Measurements from ENCODE around the gene SCUBE1.

The SCUBE1 gene

GRCh38 chr22:43376765-43377547 is 33.8 kb upstream of the SCUBE1 start:
- H3K4me2 ChIP-seq (ENCODE audit: low read length), result no peak overlapping the region
- H3K9ac ChIP-seq, result no peak overlapping the region
- H3K4me3 ChIP-seq (ENCODE audit: low read depth, low read length), result no peak overlapping the region
- no peaks in the 10 kb centered on the region for H3K36me3 ChIP-seq (ENCODE audit: control insufficient read depth, insufficient read depth, low read length)
- TF ChIP-seq, protein P1, sequence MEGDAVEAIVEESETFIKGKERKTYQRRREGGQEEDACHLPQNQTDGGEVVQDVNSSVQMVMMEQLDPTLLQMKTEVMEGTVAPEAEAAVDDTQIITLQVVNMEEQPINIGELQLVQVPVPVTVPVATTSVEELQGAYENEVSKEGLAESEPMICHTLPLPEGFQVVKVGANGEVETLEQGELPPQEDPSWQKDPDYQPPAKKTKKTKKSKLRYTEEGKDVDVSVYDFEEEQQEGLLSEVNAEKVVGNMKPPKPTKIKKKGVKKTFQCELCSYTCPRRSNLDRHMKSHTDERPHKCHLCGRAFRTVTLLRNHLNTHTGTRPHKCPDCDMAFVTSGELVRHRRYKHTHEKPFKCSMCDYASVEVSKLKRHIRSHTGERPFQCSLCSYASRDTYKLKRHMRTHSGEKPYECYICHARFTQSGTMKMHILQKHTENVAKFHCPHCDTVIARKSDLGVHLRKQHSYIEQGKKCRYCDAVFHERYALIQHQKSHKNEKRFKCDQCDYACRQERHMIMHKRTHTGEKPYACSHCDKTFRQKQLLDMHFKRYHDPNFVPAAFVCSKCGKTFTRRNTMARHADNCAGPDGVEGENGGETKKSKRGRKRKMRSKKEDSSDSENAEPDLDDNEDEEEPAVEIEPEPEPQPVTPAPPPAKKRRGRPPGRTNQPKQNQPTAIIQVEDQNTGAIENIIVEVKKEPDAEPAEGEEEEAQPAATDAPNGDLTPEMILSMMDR (IDR thresholded peaks at IDR 0.05), result no peak
- peak overlapping the region; percentile 97 for H3K27ac ChIP-seq
- H3K27me3 ChIP-seq (ENCODE audit: control insufficient read depth, insufficient read depth, low read length), result no peaks in the 10 kb centered on the region
- H3K9me3 ChIP-seq (ENCODE audit: control insufficient read depth, low read length), result no peaks in the 10 kb centered on the region
- H3K4me1 ChIP-seq, result peaks cover 13% of the 10 kb centered on the region
- peak overlapping the region; percentile 64 for H2AFZ ChIP-seq
- no peaks in the 10 kb centered on the region for H3K79me2 ChIP-seq

GRCh38 chr22:43375951-43376455 is 32.8 kb upstream of the SCUBE1 start:
- peaks cover 13% of the 10 kb centered on the region for H3K4me1 ChIP-seq
- no peaks in the 10 kb centered on the region for H3K36me3 ChIP-seq (ENCODE audit: control insufficient read depth, insufficient read depth, low read length)
- H2AFZ ChIP-seq, result no peak overlapping the region
- H3K9ac ChIP-seq, result no peak overlapping the region
- no peak overlapping the region for H3K4me2 ChIP-seq (ENCODE audit: low read length)
- no peaks in the 10 kb centered on the region for H3K9me3 ChIP-seq (ENCODE audit: control insufficient read depth, low read length)
- H3K79me2 ChIP-seq, result no peaks in the 10 kb centered on the region
- H3K4me3 ChIP-seq (ENCODE audit: low read depth, low read length), result no peak overlapping the region
- TF ChIP-seq, protein P1 (IDR thresholded peaks at IDR 0.05), result no peak
- no peaks in the 10 kb centered on the region for H3K27me3 ChIP-seq (ENCODE audit: control insufficient read depth, insufficient read depth, low read length)
- H3K27ac ChIP-seq, result peak overlapping the region; percentile 97

DNA sequence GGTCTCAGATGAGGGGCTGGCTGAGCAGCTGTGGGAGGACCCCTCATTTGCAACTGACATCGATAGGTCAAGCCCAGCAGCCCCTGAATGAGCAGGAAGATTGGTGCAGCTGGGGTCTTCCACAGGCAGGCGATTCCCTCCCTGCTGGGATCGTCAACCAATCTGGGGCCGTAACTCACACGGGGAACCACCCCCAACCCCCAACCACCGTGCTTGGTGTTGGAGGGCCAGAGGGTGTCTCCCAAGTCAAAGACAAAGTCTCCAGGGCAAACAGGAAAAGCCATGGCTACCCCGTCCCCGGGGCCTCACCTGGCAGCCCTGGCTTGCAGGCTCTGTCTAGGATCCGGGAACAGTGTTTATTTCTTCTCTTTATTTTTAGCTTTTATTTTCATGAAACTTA is 26.9 kb upstream of the SCUBE1 start:
- no peaks in the 10 kb centered on the region for H3K9me3 ChIP-seq (ENCODE audit: control insufficient read depth, low read length)
- no peak overlapping the region for H3K9ac ChIP-seq
- H3K4me3 ChIP-seq (ENCODE audit: low read depth, low read length), result no peak overlapping the region
- H3K27ac ChIP-seq, result peak overlapping the region; percentile 42
- H3K4me1 ChIP-seq, result peaks cover 5% of the 10 kb centered on the region
- no peaks in the 10 kb centered on the region for H3K27me3 ChIP-seq (ENCODE audit: control insufficient read depth, insufficient read depth, low read length)
- H3K79me2 ChIP-seq, result no peaks in the 10 kb centered on the region
- no peak overlapping the region for H3K4me2 ChIP-seq (ENCODE audit: low read length)
- H3K36me3 ChIP-seq (ENCODE audit: control insufficient read depth, insufficient read depth, low read length), result no peaks in the 10 kb centered on the region
- TF ChIP-seq, protein P1 (IDR thresholded peaks at IDR 0.05), result no peak
- H2AFZ ChIP-seq, result peak overlapping the region; percentile 33

DNA sequence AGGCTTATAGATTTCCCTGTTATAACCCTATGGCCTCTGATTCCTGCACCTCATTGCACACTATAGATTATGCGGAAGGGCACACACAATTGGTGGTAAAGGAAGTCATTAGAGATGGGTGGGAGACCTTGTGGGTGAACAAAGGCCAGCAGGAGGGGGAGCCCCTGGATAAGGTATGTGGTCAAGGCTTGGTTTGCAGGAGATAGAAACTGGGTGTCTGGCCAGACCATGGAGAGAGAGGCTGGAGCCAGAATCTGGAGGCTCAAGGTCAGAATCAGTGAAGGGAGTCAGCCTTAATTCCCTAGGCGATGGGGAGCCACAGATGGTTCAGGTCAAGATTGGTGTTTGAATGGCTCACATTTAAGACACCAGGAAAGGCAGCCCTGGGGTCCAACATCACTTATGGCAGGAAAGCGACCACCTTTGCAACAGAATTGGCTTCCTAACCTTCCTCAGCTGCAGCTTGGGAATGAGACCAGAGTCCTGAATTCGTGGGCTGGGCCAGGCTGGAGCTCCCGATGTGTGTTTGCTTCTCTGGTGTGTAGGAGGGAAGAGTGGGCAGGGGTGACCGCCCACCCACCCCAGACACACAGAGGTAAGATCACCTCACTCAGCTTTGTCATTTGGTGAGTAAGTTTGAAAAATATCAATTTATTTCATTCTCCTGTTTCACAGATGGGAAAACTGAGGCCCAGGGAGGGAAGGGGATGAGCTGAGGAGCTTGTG is 22.7 kb upstream of the SCUBE1 start:
- no peak overlapping the region for H3K4me3 ChIP-seq (ENCODE audit: low read depth, low read length)
- H3K4me1 ChIP-seq, result peaks cover 3% of the 10 kb centered on the region
- H3K4me2 ChIP-seq (ENCODE audit: low read length), result no peak overlapping the region
- no peak overlapping the region for H3K9ac ChIP-seq
- peak overlapping the region; percentile 25 for H2AFZ ChIP-seq
- TF ChIP-seq, protein P1 (IDR thresholded peaks at IDR 0.05), result peak; percentile 21
- no peaks in the 10 kb centered on the region for H3K27me3 ChIP-seq (ENCODE audit: control insufficient read depth, insufficient read depth, low read length)
- no peaks in the 10 kb centered on the region for H3K79me2 ChIP-seq
- H3K36me3 ChIP-seq (ENCODE audit: control insufficient read depth, insufficient read depth, low read length), result no peaks in the 10 kb centered on the region
- no peaks in the 10 kb centered on the region for H3K9me3 ChIP-seq (ENCODE audit: control insufficient read depth, low read length)
- H3K27ac ChIP-seq, result no peak overlapping the region
